GM19240 (cell line): ENCODE measurements around the gene CCDC88C.

ENCODE experiments used
- DNase-seq: peaks from one replicate; pipeline ENCODE4 v3.0.0; 2011; ENCODE audit warnings: low spot score; ENCODE audit not compliant: insufficient read length

Gene CCDC88C

GRCh38 chr14:91331721-91332120 is 85.9 kb downstream of the CCDC88C start:
- no peak for DNase-seq

- no peak for DNase-seq
These were observed 86.8 kb downstream of the CCDC88C start for GRCh38 chr14:91330856-91331255.

- DNase-seq: no peak
These were observed 87.4 kb downstream of the CCDC88C start for GRCh38 chr14:91330096-91330696.

GRCh38 chr14:91329486-91330014 is 88.1 kb downstream of the CCDC88C start:
- DNase-seq: no peak

- DNase-seq: no peak
These were observed 89.1 kb downstream of the CCDC88C start for GRCh38 chr14:91328313-91329050.

- DNase-seq: no peak
These were observed 89.8 kb downstream of the CCDC88C start for GRCh38 chr14:91327661-91328312.

GRCh38 chr14:91327250-91327595 is 90.4 kb downstream of the CCDC88C start:
- no peak for DNase-seq

- no peak for DNase-seq
These were observed 90.9 kb downstream of the CCDC88C start for GRCh38 chr14:91326514-91327249.

GRCh38 chr14:91324606-91325575 is 92.7 kb downstream of the CCDC88C start:
- no peak for DNase-seq

- DNase-seq: peak; percentile 56
These were observed 93.7 kb downstream of the CCDC88C start for GRCh38 chr14:91323671-91324605.

GRCh38 chr14:91323031-91323430 is 94.6 kb downstream of the CCDC88C start:
- no peak for DNase-seq

- no peak for DNase-seq
These were observed 95.0 kb downstream of the CCDC88C start for GRCh38 chr14:91322623-91323022.

- no peak for DNase-seq
These were observed 96.5 kb downstream of the CCDC88C start for GRCh38 chr14:91321131-91321530.

GRCh38 chr14:91320266-91320665 is 97.4 kb downstream of the CCDC88C start:
- no peak for DNase-seq

- DNase-seq: no peak
These were observed 98.7 kb downstream of the CCDC88C start for GRCh38 chr14:91318911-91319310.

GRCh38 chr14:91317381-91318308 is 100.0 kb downstream of the CCDC88C start:
- no peak for DNase-seq

GRCh38 chr14:91316761-91317160 is 100.9 kb downstream of the CCDC88C start:
- no peak for DNase-seq

- DNase-seq: peak; percentile 88
These were observed 101.8 kb downstream of the CCDC88C start for GRCh38 chr14:91315844-91316267.
